HepG2 (cell line): ENCODE measurements around the gene CHDH. TPM values are rescaled to one million over a fixed set of nuclear protein-coding genes. Genes with fewer than 3 reads are reported as not detected.
A peak's percentile ranks its signal among the peaks of the same experiment; 100 is the strongest.

Source experiments
- RAD21 ChIP-seq: fragments of 450-650 bp; formaldehyde crosslinking; IDR thresholded peaks from 2 replicates; pipeline ENCODE4 v1.5.0; 2020; ENCODE audit warnings: mild to moderate bottlenecking
- ZNF18 ChIP-seq: sonication (generic); formaldehyde crosslinking; IDR thresholded peaks from 2 replicates; pipeline ENCODE4 v1.8.0; 2022; ENCODE audit warnings: mild to moderate bottlenecking, missing genetic modification reagents; ENCODE audit not compliant: insufficient replicate concordance
- ZNF501 ChIP-seq: sonication (generic); formaldehyde crosslinking; IDR thresholded peaks from 2 replicates; pipeline ENCODE4 v1.5.1; 2020; ENCODE audit warnings: mild to moderate bottlenecking, moderate library complexity, missing genetic modification reagents
- polyA plus RNA-seq, 8 experiments: library from polyadenylated mRNA; depleted of rRNA in 3 of 8; stranded (reverse) in 7 of 8; unstranded in 1 of 8; fragments of >200 nt; fragmentation: Illumina TruSeq in 4 of 8; extraction: Trizol in 4 of 8; gene quantifications; 2 replicates each; pipeline versions ENCODE4 v1.2.1 to v1.2.3, GENCODE V29; 2011 to 2016; ENCODE audit warnings: low read depth in 4 of 8, missing spikeins in 1 of 8, mixed read lengths in 1 of 8; ENCODE audit not compliant: insufficient read depth in 1 of 8
- total RNA-seq, 5 experiments: library from RNA; depleted of rRNA; stranded (reverse); fragments of >200 nt; fragmentation: Illumina TruSeq; extraction: Trizol; gene quantifications; 2 replicates each; pipeline ENCODE4 v1.2.3, GENCODE V29; 2016; ENCODE audit warnings: low read depth in 1 of 5
- TF ChIP-seq, protein P1 (sequence below): sonication (generic); formaldehyde crosslinking; IDR thresholded peaks from one replicate; pipeline ENCODE4 v1.5.1; 2020; ENCODE audit warnings: mild to moderate bottlenecking, missing genetic modification reagents; ENCODE audit errors: not compliant biosample characterization
- TF ChIP-seq, protein P2 (sequence below): sonication (generic); formaldehyde crosslinking; IDR thresholded peaks from 2 replicates; pipeline ENCODE4 v1.5.1; 2020; ENCODE audit warnings: mild to moderate bottlenecking, moderate library complexity, missing genetic modification reagents
- TF ChIP-seq, protein P3 (sequence below): sonication (generic); formaldehyde crosslinking; IDR thresholded peaks from 2 replicates; pipeline ENCODE4 v1.4.0; 2020; ENCODE audit warnings: missing genetic modification reagents, borderline replicate concordance

The CHDH gene
- total and polyA plus RNA-seq, 2 of the 13 experiments (the other 11 are each of a cell fraction or from before 2014, with no cell fraction given), result 28.1 to 48.9 TPM

DNA sequence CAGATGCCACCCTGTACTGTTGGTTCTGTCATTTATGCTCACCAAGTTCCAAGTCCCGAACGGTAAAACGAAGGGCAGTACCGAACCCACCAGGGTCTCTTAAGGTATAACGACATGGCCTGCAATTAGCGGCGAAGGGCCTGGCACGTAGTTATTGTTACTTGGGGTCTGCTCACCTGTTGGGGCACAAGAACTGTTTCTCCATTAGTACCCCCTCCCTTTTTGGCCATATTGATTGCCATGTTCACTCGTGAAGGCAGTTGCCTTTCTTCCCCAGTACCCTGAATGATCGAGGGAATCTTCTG is 584 bp upstream of the CHDH start (continued):
- TF ChIP-seq, protein P1, sequence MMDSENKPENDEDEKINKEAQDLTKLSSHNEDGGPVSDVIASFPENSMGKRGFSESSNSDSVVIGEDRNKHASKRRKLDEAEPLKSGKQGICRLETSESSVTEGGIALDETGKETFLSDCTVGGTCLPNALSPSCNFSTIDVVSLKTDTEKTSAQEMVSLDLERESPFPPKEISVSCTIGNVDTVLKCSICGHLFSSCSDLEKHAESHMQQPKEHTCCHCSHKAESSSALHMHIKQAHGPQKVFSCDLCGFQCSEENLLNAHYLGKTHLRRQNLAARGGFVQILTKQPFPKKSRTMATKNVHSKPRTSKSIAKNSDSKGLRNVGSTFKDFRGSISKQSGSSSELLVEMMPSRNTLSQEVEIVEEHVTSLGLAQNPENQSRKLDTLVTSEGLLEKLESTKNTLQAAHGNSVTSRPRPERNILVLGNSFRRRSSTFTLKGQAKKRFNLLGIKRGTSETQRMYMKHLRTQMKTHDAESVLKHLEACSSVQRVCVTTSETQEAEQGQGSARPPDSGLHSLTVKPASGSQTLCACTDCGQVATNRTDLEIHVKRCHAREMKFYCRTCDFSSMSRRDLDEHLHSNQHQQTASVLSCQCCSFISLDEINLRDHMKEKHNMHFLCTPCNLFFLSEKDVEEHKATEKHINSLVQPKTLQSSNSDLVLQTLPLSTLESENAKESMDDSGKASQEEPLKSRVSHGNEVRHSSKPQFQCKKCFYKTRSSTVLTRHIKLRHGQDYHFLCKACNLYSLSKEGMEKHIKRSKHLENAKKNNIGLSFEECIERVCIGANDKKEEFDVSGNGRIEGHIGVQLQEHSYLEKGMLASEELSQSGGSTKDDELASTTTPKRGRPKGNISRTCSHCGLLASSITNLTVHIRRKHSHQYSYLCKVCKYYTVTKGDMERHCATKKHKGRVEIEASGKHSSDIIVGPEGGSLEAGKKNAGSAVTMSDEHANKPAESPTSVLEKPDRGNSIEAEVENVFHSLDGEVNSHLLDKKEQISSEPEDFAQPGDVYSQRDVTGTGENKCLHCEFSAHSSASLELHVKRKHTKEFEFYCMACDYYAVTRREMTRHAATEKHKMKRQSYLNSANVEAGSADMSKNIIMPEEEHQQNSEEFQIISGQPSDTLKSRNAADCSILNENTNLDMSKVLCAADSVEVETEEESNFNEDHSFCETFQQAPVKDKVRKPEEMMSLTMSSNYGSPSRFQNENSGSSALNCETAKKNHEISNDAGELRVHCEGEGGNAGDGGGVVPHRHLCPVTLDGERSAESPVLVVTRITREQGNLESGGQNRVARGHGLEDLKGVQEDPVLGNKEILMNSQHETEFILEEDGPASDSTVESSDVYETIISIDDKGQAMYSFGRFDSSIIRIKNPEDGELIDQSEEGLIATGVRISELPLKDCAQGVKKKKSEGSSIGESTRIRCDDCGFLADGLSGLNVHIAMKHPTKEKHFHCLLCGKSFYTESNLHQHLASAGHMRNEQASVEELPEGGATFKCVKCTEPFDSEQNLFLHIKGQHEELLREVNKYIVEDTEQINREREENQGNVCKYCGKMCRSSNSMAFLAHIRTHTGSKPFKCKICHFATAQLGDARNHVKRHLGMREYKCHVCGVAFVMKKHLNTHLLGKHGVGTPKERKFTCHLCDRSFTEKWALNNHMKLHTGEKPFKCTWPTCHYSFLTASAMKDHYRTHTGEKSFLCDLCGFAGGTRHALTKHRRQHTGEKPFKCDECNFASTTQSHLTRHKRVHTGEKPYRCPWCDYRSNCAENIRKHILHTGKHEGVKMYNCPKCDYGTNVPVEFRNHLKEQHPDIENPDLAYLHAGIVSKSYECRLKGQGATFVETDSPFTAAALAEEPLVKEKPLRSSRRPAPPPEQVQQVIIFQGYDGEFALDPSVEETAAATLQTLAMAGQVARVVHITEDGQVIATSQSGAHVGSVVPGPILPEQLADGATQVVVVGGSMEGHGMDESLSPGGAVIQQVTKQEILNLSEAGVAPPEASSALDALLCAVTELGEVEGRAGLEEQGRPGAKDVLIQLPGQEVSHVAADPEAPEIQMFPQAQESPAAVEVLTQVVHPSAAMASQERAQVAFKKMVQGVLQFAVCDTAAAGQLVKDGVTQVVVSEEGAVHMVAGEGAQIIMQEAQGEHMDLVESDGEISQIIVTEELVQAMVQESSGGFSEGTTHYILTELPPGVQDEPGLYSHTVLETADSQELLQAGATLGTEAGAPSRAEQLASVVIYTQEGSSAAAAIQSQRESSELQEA (CRISPR knock-in tag), result no peak
- TF ChIP-seq, protein P2, sequence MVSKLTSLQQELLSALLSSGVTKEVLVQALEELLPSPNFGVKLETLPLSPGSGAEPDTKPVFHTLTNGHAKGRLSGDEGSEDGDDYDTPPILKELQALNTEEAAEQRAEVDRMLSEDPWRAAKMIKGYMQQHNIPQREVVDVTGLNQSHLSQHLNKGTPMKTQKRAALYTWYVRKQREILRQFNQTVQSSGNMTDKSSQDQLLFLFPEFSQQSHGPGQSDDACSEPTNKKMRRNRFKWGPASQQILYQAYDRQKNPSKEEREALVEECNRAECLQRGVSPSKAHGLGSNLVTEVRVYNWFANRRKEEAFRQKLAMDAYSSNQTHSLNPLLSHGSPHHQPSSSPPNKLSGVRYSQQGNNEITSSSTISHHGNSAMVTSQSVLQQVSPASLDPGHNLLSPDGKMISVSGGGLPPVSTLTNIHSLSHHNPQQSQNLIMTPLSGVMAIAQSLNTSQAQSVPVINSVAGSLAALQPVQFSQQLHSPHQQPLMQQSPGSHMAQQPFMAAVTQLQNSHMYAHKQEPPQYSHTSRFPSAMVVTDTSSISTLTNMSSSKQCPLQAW, result 0 out of 2 replicates have a peak, but pooled peaks have one; percentile 26
- no peak for TF ChIP-seq RAD21 (CRISPR knock-in tag)
- TF ChIP-seq, protein P3, sequence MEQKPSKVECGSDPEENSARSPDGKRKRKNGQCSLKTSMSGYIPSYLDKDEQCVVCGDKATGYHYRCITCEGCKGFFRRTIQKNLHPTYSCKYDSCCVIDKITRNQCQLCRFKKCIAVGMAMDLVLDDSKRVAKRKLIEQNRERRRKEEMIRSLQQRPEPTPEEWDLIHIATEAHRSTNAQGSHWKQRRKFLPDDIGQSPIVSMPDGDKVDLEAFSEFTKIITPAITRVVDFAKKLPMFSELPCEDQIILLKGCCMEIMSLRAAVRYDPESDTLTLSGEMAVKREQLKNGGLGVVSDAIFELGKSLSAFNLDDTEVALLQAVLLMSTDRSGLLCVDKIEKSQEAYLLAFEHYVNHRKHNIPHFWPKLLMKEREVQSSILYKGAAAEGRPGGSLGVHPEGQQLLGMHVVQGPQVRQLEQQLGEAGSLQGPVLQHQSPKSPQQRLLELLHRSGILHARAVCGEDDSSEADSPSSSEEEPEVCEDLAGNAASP, result no peak
- peak; percentile 19 for TF ChIP-seq ZNF18 (CRISPR knock-in tag)
- TF ChIP-seq ZNF501, result peak; percentile 73; the same call in 1 of the 2 replicates
- TF ChIP-seq, all 625 proteins: peak for 10
